ENCODE data around the gene TMEM87B. TPM values are rescaled to one million over a fixed set of nuclear protein-coding genes. Genes with fewer than 3 reads are reported as not detected.

The TMEM87B gene
- total and polyA plus RNA-seq, 2 donors (not counting 1 experiment from before 2014, with no cell fraction given), result 30.5 to 31.5 TPM

DNA sequence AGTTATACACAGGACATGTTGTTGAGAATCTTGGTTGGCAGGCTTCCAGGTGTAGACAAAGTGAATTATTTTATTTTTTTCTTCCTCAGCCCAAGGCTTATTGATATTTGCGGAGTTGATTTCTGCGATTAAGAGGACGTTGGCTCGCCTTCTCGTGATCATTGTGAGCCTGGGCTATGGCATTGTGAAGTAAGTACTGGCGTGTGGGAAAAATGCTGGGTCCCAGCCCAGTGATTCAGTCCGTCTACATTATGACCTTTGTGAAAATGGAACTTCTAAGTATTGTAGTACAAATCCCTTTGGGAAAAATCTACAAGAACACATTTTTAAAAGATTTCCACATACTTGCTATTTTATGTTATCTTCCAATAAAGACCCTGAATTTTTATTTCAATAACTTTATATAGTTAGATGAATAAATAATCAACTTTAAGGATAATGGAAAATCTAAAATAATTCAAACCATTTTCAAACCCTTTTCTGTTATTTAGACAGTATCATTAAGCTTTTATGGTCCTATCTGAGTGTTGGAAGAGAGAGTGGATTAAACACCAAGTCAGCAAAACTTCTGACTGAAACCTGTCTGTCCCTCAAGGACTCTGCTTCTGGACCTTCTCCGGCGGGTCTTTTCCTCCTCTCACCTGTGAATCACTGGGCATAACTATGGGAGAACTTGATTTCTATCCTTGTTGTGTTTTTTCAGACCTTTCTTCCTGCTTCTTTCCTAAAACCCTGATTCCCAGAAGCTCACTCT lies 31.0 kb downstream of the TMEM87B start:
- Histone ChIP-seq H3K4me3 (replicated peaks in 1 of 4; ENCODE audit: control extremely low read depth in 1 of 4, insufficient read depth in 1 of 4, low read depth in 3 of 4, low read length in 4 of 4) (no peak overlapping the region), H3K27me3 (ENCODE audit: control insufficient read depth, insufficient read depth, low read length) (no peaks in the 10 kb centered on the region), H3K27ac (ENCODE audit: insufficient read depth, low read length) (peak overlapping the region; percentile 4), H3K9me3 (ENCODE audit: control insufficient read depth, insufficient read depth, low read depth, low read length) (no peaks in the 10 kb centered on the region), H2AFZ (ENCODE audit: low read length) (no peak overlapping the region), H3K9ac (ENCODE audit: insufficient read depth, low read length) (no peak overlapping the region), H3K79me2 (ENCODE audit: control insufficient read depth, insufficient read depth, low read length) (no peaks in the 10 kb centered on the region), H3K4me1 (ENCODE audit: control insufficient read depth, extremely low read depth, insufficient read depth, low read length) (peaks cover 4% of the 10 kb centered on the region), H3K36me3 (ENCODE audit: control insufficient read depth, insufficient read depth, low read length) (peaks cover 20% of the 10 kb centered on the region), H4K20me1 (ENCODE audit: control insufficient read depth, extremely low read depth, insufficient read depth, low read length) (no peaks in the 10 kb centered on the region), H3K4me2 (ENCODE audit: extremely low read depth, insufficient read depth, low read length) (no peak overlapping the region)
- TF ChIP-seq EZH2 (IDR thresholded peaks at IDR 0.05; ENCODE audit: low read length, missing control alignments) (no peak), CTCF (conservative IDR thresholded peaks at IDR 0.05 in 1 of 2, IDR thresholded peaks at IDR 0.05 in 1 of 2; ENCODE audit: low read depth in 1 of 2, low read length in 2 of 2) (no peak)
- no peak for DNase-seq (ENCODE audit: low read depth in 2 of 2)

GRCh38 chr2:112087346-112088020 lies 32.4 kb downstream of the TMEM87B start:
- no peak overlapping the region for H3K4me3 ChIP-seq (replicated peaks in 1 of 4; ENCODE audit: control extremely low read depth in 1 of 4, insufficient read depth in 1 of 4, low read depth in 3 of 4, low read length in 4 of 4)
- H3K79me2 ChIP-seq (ENCODE audit: control insufficient read depth, insufficient read depth, low read length), result no peaks in the 10 kb centered on the region
- H3K9me3 ChIP-seq (ENCODE audit: control insufficient read depth, insufficient read depth, low read depth, low read length), result no peaks in the 10 kb centered on the region
- TF ChIP-seq EZH2 (IDR thresholded peaks at IDR 0.05; ENCODE audit: low read length, missing control alignments) (no peak), CTCF (conservative IDR thresholded peaks at IDR 0.05 in 1 of 2, IDR thresholded peaks at IDR 0.05 in 1 of 2; ENCODE audit: low read depth in 1 of 2, low read length in 2 of 2) (no peak)
- no peaks in the 10 kb centered on the region for H3K27me3 ChIP-seq (ENCODE audit: control insufficient read depth, insufficient read depth, low read length)
- H2AFZ ChIP-seq (ENCODE audit: low read length), result no peak overlapping the region
- H4K20me1 ChIP-seq (ENCODE audit: control insufficient read depth, extremely low read depth, insufficient read depth, low read length), result no peaks in the 10 kb centered on the region
- peaks cover 17% of the 10 kb centered on the region for H3K36me3 ChIP-seq (ENCODE audit: control insufficient read depth, insufficient read depth, low read length)
- no peak overlapping the region for H3K4me2 ChIP-seq (ENCODE audit: extremely low read depth, insufficient read depth, low read length)
- peaks cover 4% of the 10 kb centered on the region for H3K4me1 ChIP-seq (ENCODE audit: control insufficient read depth, extremely low read depth, insufficient read depth, low read length)
- DNase-seq (ENCODE audit: low read depth in 2 of 2), result no peak
- H3K27ac ChIP-seq (ENCODE audit: insufficient read depth, low read length), result no peak overlapping the region
- no peak overlapping the region for H3K9ac ChIP-seq (ENCODE audit: insufficient read depth, low read length)

DNA sequence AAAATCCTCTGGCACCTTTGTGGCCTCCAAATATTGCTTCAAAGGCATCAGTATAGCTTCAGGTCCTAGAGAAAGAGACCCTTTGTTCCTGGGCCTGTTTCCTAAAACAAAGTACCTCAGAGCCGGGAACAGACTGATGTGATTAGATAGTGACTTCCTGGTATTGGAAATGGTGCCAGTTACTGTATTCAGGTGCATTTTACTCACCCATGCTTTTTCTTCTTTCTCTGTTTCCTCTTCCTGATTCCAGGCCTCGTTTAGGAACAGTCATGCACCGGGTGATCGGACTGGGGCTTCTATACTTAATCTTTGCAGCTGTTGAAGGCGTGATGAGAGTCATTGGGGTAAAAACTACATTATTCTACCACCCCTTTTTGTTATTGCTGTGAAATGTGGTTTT lies 34.3 kb downstream of the TMEM87B start:
- no peak for DNase-seq (ENCODE audit: low read depth in 2 of 2)
- no peak overlapping the region for H2AFZ ChIP-seq (ENCODE audit: low read length)
- H3K4me2 ChIP-seq (ENCODE audit: extremely low read depth, insufficient read depth, low read length), result no peak overlapping the region
- peaks cover 13% of the 10 kb centered on the region for H3K36me3 ChIP-seq (ENCODE audit: control insufficient read depth, insufficient read depth, low read length)
- H3K27me3 ChIP-seq (ENCODE audit: control insufficient read depth, insufficient read depth, low read length), result no peaks in the 10 kb centered on the region
- H3K9me3 ChIP-seq (ENCODE audit: control insufficient read depth, insufficient read depth, low read depth, low read length), result no peaks in the 10 kb centered on the region
- no peaks in the 10 kb centered on the region for H4K20me1 ChIP-seq (ENCODE audit: control insufficient read depth, extremely low read depth, insufficient read depth, low read length)
- no peak overlapping the region for H3K4me3 ChIP-seq (replicated peaks in 1 of 4; ENCODE audit: control extremely low read depth in 1 of 4, insufficient read depth in 1 of 4, low read depth in 3 of 4, low read length in 4 of 4)
- H3K4me1 ChIP-seq (ENCODE audit: control insufficient read depth, extremely low read depth, insufficient read depth, low read length), result peaks cover 7% of the 10 kb centered on the region
- no peak overlapping the region for H3K27ac ChIP-seq (ENCODE audit: insufficient read depth, low read length)
- no peak overlapping the region for H3K9ac ChIP-seq (ENCODE audit: insufficient read depth, low read length)
- TF ChIP-seq EZH2 (IDR thresholded peaks at IDR 0.05; ENCODE audit: low read length, missing control alignments), result no peak
- no peak for TF ChIP-seq CTCF (conservative IDR thresholded peaks at IDR 0.05 in 1 of 2, IDR thresholded peaks at IDR 0.05 in 1 of 2; ENCODE audit: low read depth in 1 of 2, low read length in 2 of 2)
- H3K79me2 ChIP-seq (ENCODE audit: control insufficient read depth, insufficient read depth, low read length), result no peaks in the 10 kb centered on the region

Measured in fibroblast of lung (primary cell).